GM12875 (cell line): Measurements from ENCODE around the gene MPZL1.
"Not testable (repeated sequence)": the region's sequence is repeated elsewhere in the genome, so short reads cannot be mapped to it uniquely, and the experiment has no call there.

Experiments used
- H3K4me3 ChIP-seq: one replicate; pipeline ENCODE4 v1.5.1; 2011; ENCODE audit warnings: low read depth, low read length, control low read depth
- TF ChIP-seq, protein P1 (sequence below): IDR thresholded peaks from 2 replicates; pipeline ENCODE4 v1.5.1; 2011; ENCODE audit warnings: low read depth, mild to moderate bottlenecking, control low read depth, inconsistent platforms, low read length, moderate library complexity, borderline replicate concordance; ENCODE audit not compliant: insufficient read depth

MPZL1 gene

DNA sequence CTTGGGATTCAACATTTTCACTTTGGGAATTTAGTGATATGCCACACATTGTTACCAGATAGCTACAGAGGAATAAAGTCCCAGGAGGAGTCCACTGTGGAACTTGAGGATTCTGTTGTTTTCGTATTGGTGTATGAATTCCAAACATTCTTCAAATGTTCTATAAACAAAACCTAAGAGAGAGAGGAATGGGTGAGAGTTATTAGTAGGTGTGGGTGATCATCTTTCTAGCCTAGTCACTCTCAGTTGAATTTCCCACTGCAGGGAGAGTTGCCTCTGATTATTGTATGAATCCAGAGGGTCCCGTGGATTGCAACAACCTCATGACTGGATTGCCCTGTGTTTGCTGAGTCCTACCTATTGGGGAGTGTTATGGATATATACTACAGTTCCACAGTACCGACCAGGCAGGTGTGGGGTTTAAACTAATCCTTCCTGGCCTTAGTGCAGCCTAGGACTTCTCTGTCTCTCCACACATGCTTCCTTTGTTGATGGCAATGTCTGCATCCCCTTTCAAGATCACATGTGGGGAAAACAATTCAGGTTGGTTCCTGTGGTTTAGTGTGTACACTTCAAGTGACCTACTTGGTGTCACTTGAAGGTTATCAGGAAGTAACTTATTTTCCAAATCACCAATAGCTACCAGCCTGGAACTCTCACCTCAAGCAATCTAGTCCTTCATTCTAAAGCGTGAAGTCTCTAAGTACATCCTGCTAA is 100.3 kb downstream of the MPZL1 start:
- no peak overlapping the region for H3K4me3 ChIP-seq
- TF ChIP-seq, protein P1, sequence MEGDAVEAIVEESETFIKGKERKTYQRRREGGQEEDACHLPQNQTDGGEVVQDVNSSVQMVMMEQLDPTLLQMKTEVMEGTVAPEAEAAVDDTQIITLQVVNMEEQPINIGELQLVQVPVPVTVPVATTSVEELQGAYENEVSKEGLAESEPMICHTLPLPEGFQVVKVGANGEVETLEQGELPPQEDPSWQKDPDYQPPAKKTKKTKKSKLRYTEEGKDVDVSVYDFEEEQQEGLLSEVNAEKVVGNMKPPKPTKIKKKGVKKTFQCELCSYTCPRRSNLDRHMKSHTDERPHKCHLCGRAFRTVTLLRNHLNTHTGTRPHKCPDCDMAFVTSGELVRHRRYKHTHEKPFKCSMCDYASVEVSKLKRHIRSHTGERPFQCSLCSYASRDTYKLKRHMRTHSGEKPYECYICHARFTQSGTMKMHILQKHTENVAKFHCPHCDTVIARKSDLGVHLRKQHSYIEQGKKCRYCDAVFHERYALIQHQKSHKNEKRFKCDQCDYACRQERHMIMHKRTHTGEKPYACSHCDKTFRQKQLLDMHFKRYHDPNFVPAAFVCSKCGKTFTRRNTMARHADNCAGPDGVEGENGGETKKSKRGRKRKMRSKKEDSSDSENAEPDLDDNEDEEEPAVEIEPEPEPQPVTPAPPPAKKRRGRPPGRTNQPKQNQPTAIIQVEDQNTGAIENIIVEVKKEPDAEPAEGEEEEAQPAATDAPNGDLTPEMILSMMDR = no peak

DNA sequence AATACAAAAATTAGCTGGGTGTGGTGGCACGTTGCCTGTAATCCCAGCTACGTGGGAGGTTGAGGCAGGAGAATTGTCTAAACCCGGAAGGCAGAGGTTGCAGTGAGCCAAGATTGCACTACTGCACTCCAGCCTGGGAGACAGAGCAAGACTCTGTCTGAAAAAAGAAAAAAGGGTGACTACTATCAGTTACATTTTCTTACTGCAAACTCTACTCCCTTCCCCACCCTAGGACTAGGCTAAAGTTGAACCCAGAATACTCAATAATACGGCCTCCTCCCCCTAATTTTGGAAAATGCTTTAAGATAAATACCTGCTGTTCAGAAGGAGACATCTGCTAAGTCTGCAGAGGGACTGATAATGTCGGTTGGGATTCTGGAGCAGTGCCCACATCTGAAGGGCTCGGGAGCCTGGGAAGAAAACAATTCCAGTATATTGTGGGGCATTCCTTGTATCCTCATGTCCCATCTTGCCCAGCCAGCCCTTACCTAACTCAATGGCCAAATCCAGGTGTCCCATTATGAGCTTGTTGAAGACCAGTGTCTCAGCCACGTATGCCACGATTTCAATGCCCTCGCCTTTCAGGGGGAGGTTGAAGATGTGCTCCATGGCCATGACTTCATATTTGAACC is 102.5 kb downstream of the MPZL1 start:
- no peak overlapping the region for H3K4me3 ChIP-seq
- TF ChIP-seq, protein P1 = no peak

DNA sequence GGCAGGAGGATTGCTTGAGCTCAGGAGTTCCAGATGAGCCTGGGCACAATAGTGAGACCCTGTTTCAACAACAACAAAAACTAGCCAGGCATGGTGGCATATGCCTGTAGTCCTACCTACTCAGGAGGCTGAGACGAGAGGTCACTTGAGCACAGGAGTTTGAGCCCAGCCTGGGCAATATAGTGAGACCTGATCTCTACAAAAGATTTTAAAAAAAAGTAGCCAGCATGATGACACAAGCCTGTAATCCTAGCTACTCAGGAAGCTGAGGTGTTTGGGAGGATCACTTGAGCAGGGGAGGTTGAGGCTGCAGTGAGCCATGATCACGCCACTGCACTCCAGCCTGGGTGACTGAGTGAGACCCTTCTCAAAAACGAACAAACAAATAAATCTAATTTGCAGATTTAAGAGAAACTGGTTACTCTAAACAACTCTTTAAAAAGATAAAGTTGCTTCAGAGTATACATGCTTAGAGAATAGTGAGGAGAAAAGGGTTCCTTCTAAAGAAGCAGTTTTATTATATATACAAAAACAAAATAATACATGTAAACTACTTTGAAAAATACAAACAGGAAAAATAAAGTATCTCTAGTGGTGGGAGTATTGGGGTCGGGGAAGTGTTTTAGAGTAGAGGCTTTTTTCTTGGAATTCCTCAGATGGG is 103.8 kb downstream of the MPZL1 start:
- TF ChIP-seq, protein P1 = no peak
- no peak overlapping the region for H3K4me3 ChIP-seq

DNA sequence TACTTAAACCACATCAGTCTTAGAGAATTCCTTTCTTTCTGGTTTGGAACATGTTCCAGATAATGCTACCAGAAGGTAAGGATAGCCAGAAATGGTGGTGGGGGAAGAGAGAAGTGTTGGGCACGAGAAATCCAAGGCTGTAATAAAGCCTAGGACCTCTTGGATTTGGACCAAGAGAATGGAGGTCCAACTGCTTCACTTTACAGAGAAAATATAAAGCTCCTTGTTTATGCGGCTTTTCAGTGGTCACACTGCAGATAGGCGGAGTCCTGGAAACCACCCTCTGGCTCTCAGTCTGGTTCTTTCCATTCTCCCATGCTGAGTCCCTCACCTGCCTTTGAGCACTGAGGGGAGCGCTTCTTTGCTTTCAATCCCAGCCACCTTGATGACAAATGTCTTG is 104.3 kb downstream of the MPZL1 start:
- TF ChIP-seq, protein P1 = no peak
- H3K4me3 ChIP-seq = no peak overlapping the region

DNA sequence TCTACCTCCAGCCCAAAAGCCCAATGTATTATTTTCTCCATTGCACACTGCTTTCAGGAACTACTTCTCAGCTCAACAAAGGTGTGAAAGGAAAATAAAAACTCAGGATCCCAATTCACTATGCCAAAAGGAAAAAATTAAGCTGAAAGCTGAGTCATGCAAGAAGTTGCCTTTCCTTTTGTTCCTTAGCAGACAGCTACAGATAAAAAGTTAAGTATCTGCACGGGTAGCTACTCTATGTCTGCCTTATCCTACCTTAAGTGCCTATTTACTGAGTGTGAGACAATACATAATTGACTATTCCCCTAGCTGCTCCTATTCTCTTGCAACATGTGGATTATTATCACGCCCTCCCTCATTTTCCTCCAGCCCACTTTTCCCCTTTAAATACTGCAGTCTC is 108.1 kb downstream of the MPZL1 start:
- no peak overlapping the region for H3K4me3 ChIP-seq
- TF ChIP-seq, protein P1 = no peak

DNA sequence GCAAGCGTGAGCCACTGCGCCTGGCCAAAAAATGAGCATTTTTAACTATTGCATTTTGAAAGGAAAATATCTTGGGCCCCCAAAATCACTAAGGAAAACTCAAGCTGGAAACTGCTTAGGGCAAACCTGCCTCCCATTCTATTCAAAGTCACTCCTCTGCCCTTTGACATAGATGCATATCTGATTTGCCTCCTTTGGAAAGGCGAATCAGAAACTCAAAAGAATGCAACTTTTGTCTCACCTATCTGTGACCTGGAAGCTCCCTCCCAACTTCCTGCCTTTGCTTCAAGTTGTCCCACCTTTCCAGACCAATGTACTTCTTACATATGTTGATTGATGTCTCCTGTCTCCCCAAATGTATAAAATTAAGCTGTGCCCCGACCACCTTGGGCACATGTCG is 108.9 kb downstream of the MPZL1 start:
- H3K4me3 ChIP-seq = not testable (repeated sequence)

DNA sequence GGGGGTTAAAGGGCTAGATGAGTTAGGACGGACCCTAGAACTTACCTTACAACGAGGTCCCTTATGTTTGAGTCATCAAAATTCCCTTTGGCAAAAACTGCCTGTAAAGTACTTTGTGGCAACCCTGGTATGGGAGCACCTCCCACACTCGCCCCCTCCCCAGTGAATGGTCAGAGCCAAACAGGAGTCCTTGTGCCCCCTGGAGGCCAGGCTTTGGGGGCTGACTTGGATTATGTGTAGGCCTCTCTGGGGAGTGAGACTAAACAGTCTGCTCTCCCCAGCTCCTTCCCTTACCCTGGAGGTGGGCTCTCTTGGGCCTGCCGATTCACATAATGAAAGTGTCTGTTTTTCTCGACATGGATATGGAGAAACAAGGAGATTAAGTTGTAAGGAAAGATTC is 110.9 kb downstream of the MPZL1 start:
- TF ChIP-seq, protein P1 = no peak

More for the DNA sequence above, 110.9 kb downstream of the MPZL1 start:
- no peak overlapping the region for H3K4me3 ChIP-seq
